Tibial artery (tissue), 4 donors: Measurements from ENCODE around the gene RBM10.
A peak's percentile ranks its signal among the peaks of the same experiment; 100 is the strongest.

Experiments
- DNase-seq, 2 donors: peaks; one replicate each; pipeline ENCODE4 v3.0.0-alpha.2; 2019
- H3K27ac ChIP-seq, 2 donors: fragments of 200-600 bp; sonication (generic) in 1 of 2; 1 replicate in 1 of 2; 2 replicates in 1 of 2; pipeline ENCODE4 v1.5.1; 2018 to 2019; ENCODE audit warnings: mild to moderate bottlenecking in 1 of 2
- H3K27me3 ChIP-seq, 2 donors: fragments of 200-600 bp; sonication (generic) in 1 of 2; one replicate each; pipeline versions ENCODE4 v1.5.1 to v1.6.0; 2016 to 2019
- H3K36me3 ChIP-seq, 3 donors: fragments of 200-600 bp; sonication (generic) in 2 of 3; one replicate each; pipeline ENCODE4 v1.5.1; 2016 to 2019; ENCODE audit warnings: mild to moderate bottlenecking in 2 of 3
- H3K4me1 ChIP-seq, 4 donors: fragments of 200-600 bp; sonication (generic) in 2 of 4; 1 replicate in 3 of 4; 2 replicates in 1 of 4; pipeline ENCODE4 v1.5.1; 2016 to 2019
- H3K4me3 ChIP-seq, 2 donors: fragments of 200-600 bp; sonication (generic) in 1 of 2; 1 replicate in 1 of 2; 2 replicates in 1 of 2; pipeline ENCODE4 v1.5.1; 2018 to 2019; ENCODE audit warnings: mild to moderate bottlenecking in 2 of 2
- H3K9me3 ChIP-seq, 3 donors: fragments of 200-600 bp; sonication (generic) in 1 of 3; one replicate each; pipeline ENCODE4 v1.5.1; 2016 to 2019
- CTCF ChIP-seq, 2 experiments: fragments of 200-600 bp in 1 of 2; fragments of 450-650 bp in 1 of 2; IDR thresholded peaks; one replicate each; pipeline ENCODE4 v1.5.1; 2017 to 2019; ENCODE audit warnings: antibody characterized with exemption in 2 of 2, mild to moderate bottlenecking in 1 of 2, moderate library complexity in 1 of 2
- intact Hi-C: fragments of 100-400 bp; cut with DNase I; formaldehyde crosslinking; loops from one replicate; pipeline ENCODE4 v1.15.0; 2023; ENCODE audit warnings: low total_unique reads

Gene RBM10

GRCh38 chrX:47218920-47219815 is 74.1 kb downstream of the RBM10 start:
- intact Hi-C loops, result no loop called here
- no peak for TF ChIP-seq CTCF (IDR thresholded peaks at IDR 0.05)
- Histone ChIP-seq H3K4me3 (peak overlapping the region; percentile 88 to 93), H3K9me3 (no peaks in the 10 kb centered on the region), H3K27ac (peak overlapping the region; percentile 94 to 96), H3K4me1 (peaks cover 0 to 28% (median 21%) of the 10 kb centered on the region in 4 donors), H3K27me3 (no peaks in the 10 kb centered on the region), H3K36me3 (peaks cover 5 to 36% (median 34%) of the 10 kb centered on the region in 3 donors)
- DNase-seq, result peak; percentile 36 to 73

DNA sequence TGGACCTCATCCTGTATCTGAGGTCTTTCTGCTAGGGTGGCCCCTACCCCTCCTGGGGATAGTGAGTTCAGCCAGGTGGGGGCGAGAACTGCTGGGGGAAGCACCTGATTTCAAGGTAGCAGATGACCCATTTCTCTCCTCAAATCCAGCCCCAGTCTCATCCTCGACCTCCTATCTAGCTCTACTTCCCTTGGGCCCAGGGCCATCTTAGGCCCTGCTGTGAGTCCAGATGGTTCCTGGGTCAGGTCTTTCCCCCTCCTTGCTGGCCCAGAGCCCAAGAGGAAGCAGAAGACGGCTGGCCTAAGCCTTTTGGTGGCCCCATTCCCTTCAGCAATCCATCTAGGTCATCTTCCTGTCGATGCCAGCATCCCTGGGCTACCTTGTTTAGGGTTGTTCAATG is 76.7 kb downstream of the RBM10 start:
- Histone ChIP-seq H3K4me1 (peaks cover 0 to 24% (median 15%) of the 10 kb centered on the region in 4 donors), H3K27ac (no peak overlapping the region), H3K4me3 (no peak overlapping the region), H3K36me3 (peaks cover 14 to 40% (median 39%) of the 10 kb centered on the region in 3 donors), H3K9me3 (no peaks in the 10 kb centered on the region), H3K27me3 (no peaks in the 10 kb centered on the region)
- no peak for TF ChIP-seq CTCF (IDR thresholded peaks at IDR 0.05)
- DNase-seq, result no peak
- intact Hi-C loops, result no loop called here

GRCh38 chrX:47222751-47223350 is 77.8 kb downstream of the RBM10 start:
- DNase-seq, result peak in 1 of 2 donors; percentile 28
- no peak overlapping the region for H3K4me3 ChIP-seq
- H3K9me3 ChIP-seq, result no peaks in the 10 kb centered on the region
- H3K4me1 ChIP-seq, result peaks cover 0 to 18% (median 10%) of the 10 kb centered on the region in 4 donors
- H3K27ac ChIP-seq, result no peak overlapping the region
- H3K36me3 ChIP-seq, result peaks cover 19 to 51% (median 48%) of the 10 kb centered on the region in 3 donors
- no peaks in the 10 kb centered on the region for H3K27me3 ChIP-seq
- intact Hi-C loops, result no loop called here
- no peak for TF ChIP-seq CTCF (IDR thresholded peaks at IDR 0.05)

- DNase-seq, result peak in 1 of 2 donors; percentile 13
- intact Hi-C loops, result no loop called here
- H3K36me3 ChIP-seq, result peaks cover 21 to 56% (median 54%) of the 10 kb centered on the region in 3 donors
These were observed 78.6 kb downstream of the RBM10 start for GRCh38 chrX:47223476-47224250.

More at GRCh38 chrX:47223476-47224250, 78.6 kb downstream of the RBM10 start:
- Histone ChIP-seq H3K4me3 (no peak overlapping the region), H3K27ac (no peak overlapping the region), H3K9me3 (no peaks in the 10 kb centered on the region), H3K4me1 (peaks cover 0 to 18% (median 10%) of the 10 kb centered on the region in 4 donors), H3K27me3 (no peaks in the 10 kb centered on the region)
- no peak for TF ChIP-seq CTCF (IDR thresholded peaks at IDR 0.05)
